H1 (cell line): ENCODE measurements around the gene CIB4. TPM values are rescaled to one million over a fixed set of nuclear protein-coding genes. Genes with fewer than 3 reads are reported as not detected.

ENCODE experiments used
- CTCF ChIA-PET: fragments of 300-600 bp; sonication (Branson Sonifier 250); formaldehyde crosslinking; loops from one replicate; lab custom pipeline; 2021; ENCODE audit not compliant: partially characterized antibody; lab: Charles Lee
- POLR2A ChIA-PET: fragments of 300-600 bp; sonication (Branson Sonifier 250); formaldehyde crosslinking; loops from one replicate; lab custom pipeline; 2021; ENCODE audit warnings: inconsistent platforms; ENCODE audit not compliant: partially characterized antibody; lab: Charles Lee
- DNase-seq, 2 experiments: peaks; one replicate each; pipeline versions ENCODE4 v3.0.0 to v3.0.0-alpha.2; 2010 to 2022; ENCODE audit warnings: low spot score in 2 of 2, low read depth in 1 of 2, mixed read lengths in 1 of 2
- FAIRE-seq: peaks from 2 replicates; lab custom pipeline; 2011; peaks lifted over from hg19 to GRCh38; lab: Jason Lieb, UNC
- H2AFZ ChIP-seq: 2 replicates; pipeline ENCODE4 v1.8.1; 2012; ENCODE audit warnings: low read length, inconsistent platforms
- H2AK5ac ChIP-seq: 2 replicates; pipeline ENCODE4 v1.6.1; 2013; ENCODE audit warnings: low read depth, low read length
- H2BK120ac ChIP-seq: replicated peaks from 2 replicates; pipeline ENCODE3; 2013; ENCODE audit warnings: low read depth, low read length, inconsistent platforms
- H2BK12ac ChIP-seq: 2 replicates; pipeline ENCODE4 v1.6.1; 2013; ENCODE audit warnings: low read depth, low read length
- H2BK15ac ChIP-seq: 2 replicates; pipeline ENCODE4 v1.6.1; 2013; ENCODE audit warnings: low read length
- H2BK20ac ChIP-seq: 2 replicates; pipeline ENCODE4 v1.6.1; 2013; ENCODE audit warnings: low read length
- H2BK5ac ChIP-seq: 2 replicates; pipeline ENCODE4 v1.6.1; 2013; ENCODE audit warnings: low read depth, low read length
- H3K14ac ChIP-seq: 2 replicates; pipeline ENCODE4 v1.6.1; 2013; ENCODE audit warnings: inconsistent platforms; ENCODE audit not compliant: insufficient read length
- H3K18ac ChIP-seq: 2 replicates; pipeline ENCODE4 v1.6.1; 2013; ENCODE audit warnings: low read length; ENCODE audit errors: extremely low read depth
- H3K23ac ChIP-seq: 2 replicates; pipeline ENCODE4 v1.6.1; 2013; ENCODE audit warnings: inconsistent platforms; ENCODE audit not compliant: insufficient read length
- H3K23me2 ChIP-seq: 2 replicates; pipeline ENCODE4 v1.6.1; 2013; ENCODE audit warnings: low read depth, low read length
- H3K27ac ChIP-seq: 2 replicates; pipeline ENCODE4 v1.6.1; 2011; ENCODE audit warnings: low read depth, low read length, inconsistent platforms
- H3K27me3 ChIP-seq, 4 experiments: replicated peaks in 1 of 4; 1 replicate in 1 of 4; 2 replicates in 3 of 4; pipeline versions ENCODE4 v1.6.1 to v1.8.1; 2011 to 2013; ENCODE audit warnings: low read length in 3 of 4, mild to moderate bottlenecking in 3 of 4, inconsistent platforms in 2 of 4, mixed read lengths in 2 of 4, moderate library complexity in 1 of 4; ENCODE audit not compliant: control insufficient read depth in 3 of 4, insufficient read depth in 3 of 4; ENCODE audit errors: extremely low read depth in 1 of 4
- H3K36me3 ChIP-seq, 4 experiments: 2 replicates each; pipeline versions ENCODE4 v1.6.1 to v1.8.1; 2011 to 2013; ENCODE audit warnings: mild to moderate bottlenecking in 4 of 4, low read length in 3 of 4, moderate library complexity in 2 of 4, control low read depth in 1 of 4, inconsistent platforms in 1 of 4; ENCODE audit not compliant: insufficient read depth in 4 of 4, control insufficient read depth in 2 of 4
- H3K4ac ChIP-seq: replicated peaks from 2 replicates; pipeline ENCODE3; 2013; ENCODE audit warnings: low read length, low read depth, mixed read lengths, inconsistent platforms; ENCODE audit not compliant: insufficient read length
- H3K4me1 ChIP-seq, 4 experiments: replicated peaks in 1 of 4; 1 replicate in 1 of 4; 2 replicates in 3 of 4; pipeline versions ENCODE4 v1.6.1 to v1.8.1; 2011 to 2013; ENCODE audit warnings: low read length in 3 of 4, inconsistent platforms in 2 of 4, mixed read lengths in 1 of 4; ENCODE audit not compliant: insufficient read depth in 4 of 4, control insufficient read depth in 3 of 4
- H3K4me2 ChIP-seq, 2 experiments: 2 replicates each; pipeline versions ENCODE4 v1.6.1 to v1.8.1; 2011 to 2013; ENCODE audit warnings: low read depth in 2 of 2, low read length in 2 of 2, control low read depth in 1 of 2, inconsistent platforms in 1 of 2, mild to moderate bottlenecking in 1 of 2; ENCODE audit not compliant: insufficient read depth in 1 of 2
- H3K4me3 ChIP-seq, 4 experiments: fragments of 200-600, 300-600 bp in 1 of 4; sonication (generic), shearing (Covaris generic), sonication (Bioruptor Twin) in 1 of 4; 2 replicates each; pipeline versions ENCODE4 v1.5.1 to v1.8.1; 2011 to 2016; ENCODE audit warnings: low read length in 4 of 4, low read depth in 3 of 4, control low read depth in 2 of 4, inconsistent platforms in 2 of 4, mild to moderate bottlenecking in 2 of 4, mixed read lengths in 1 of 4, moderate library complexity in 1 of 4; ENCODE audit not compliant: insufficient read depth in 2 of 4; ENCODE audit errors: extremely low read depth in 1 of 4
- H3K56ac ChIP-seq: replicated peaks from 2 replicates; pipeline ENCODE3; 2013; ENCODE audit warnings: low read depth, mild to moderate bottlenecking, mixed read lengths, low read length, inconsistent platforms; ENCODE audit not compliant: insufficient read length
- H3K79me1 ChIP-seq: 2 replicates; pipeline ENCODE4 v1.6.1; 2013; ENCODE audit warnings: low read depth, low read length, control low read depth
- H3K79me2 ChIP-seq, 2 experiments: 2 replicates each; pipeline versions ENCODE4 v1.6.1 to v1.8.1; 2012 to 2013; ENCODE audit warnings: low read length in 2 of 2, mild to moderate bottlenecking in 2 of 2, inconsistent platforms in 1 of 2; ENCODE audit not compliant: insufficient read depth in 2 of 2, control insufficient read depth in 1 of 2
- H3K9ac ChIP-seq, 4 experiments: replicated peaks in 1 of 4; 1 replicate in 1 of 4; 2 replicates in 3 of 4; pipeline versions ENCODE4 v1.6.1 to v1.8.1; 2011 to 2013; ENCODE audit warnings: low read depth in 3 of 4, low read length in 3 of 4, control low read depth in 2 of 4, mild to moderate bottlenecking in 2 of 4, moderate library complexity in 2 of 4, inconsistent platforms in 1 of 4; ENCODE audit errors: extremely low read depth in 1 of 4
- H3K9me3 ChIP-seq, 2 experiments: 2 replicates each; pipeline versions ENCODE4 v1.6.1 to v1.8.1; 2012 to 2013; ENCODE audit warnings: mild to moderate bottlenecking in 2 of 2, moderate library complexity in 2 of 2, control low read depth in 1 of 2, inconsistent platforms in 1 of 2, low read depth in 1 of 2, low read length in 1 of 2, mixed read lengths in 1 of 2; ENCODE audit not compliant: insufficient read depth in 2 of 2
- H4K20me1 ChIP-seq, 2 experiments: replicated peaks in 1 of 2; 2 replicates each; pipeline versions ENCODE3 to v1.8.1; 2011 to 2013; ENCODE audit warnings: inconsistent platforms in 2 of 2, low read length in 2 of 2, mild to moderate bottlenecking in 1 of 2; ENCODE audit not compliant: insufficient read depth in 2 of 2, control insufficient read depth in 1 of 2
- H4K5ac ChIP-seq: 2 replicates; pipeline ENCODE4 v1.6.1; 2013; ENCODE audit warnings: low read length, low read depth, mixed read lengths, inconsistent platforms; ENCODE audit not compliant: insufficient read length
- H4K8ac ChIP-seq: 2 replicates; pipeline ENCODE4 v1.8.0; 2013; ENCODE audit warnings: mild to moderate bottlenecking, moderate library complexity, low read length, inconsistent platforms; ENCODE audit not compliant: insufficient read depth; ENCODE audit errors: extremely low read depth
- H4K91ac ChIP-seq: replicated peaks from 2 replicates; pipeline ENCODE3; 2013; ENCODE audit warnings: low read length, mixed read lengths, inconsistent platforms; ENCODE audit not compliant: insufficient read length
- BACH1 ChIP-seq: IDR thresholded peaks from 2 replicates; pipeline ENCODE4 v1.6.1; 2012; ENCODE audit warnings: low read length, improper control_type of control experiment
- CHD2 ChIP-seq: IDR thresholded peaks from 2 replicates; pipeline ENCODE4 v1.6.1; 2012; ENCODE audit warnings: low read length, improper control_type of control experiment
- JUN ChIP-seq: IDR thresholded peaks from 2 replicates; pipeline ENCODE4 v1.6.1; 2011; ENCODE audit warnings: low read depth, mild to moderate bottlenecking, improper control_type of control experiment, low read length
- SP4 ChIP-seq: IDR thresholded peaks from 2 replicates; pipeline ENCODE4 v1.6.1; 2012; ENCODE audit warnings: low read length, inconsistent platforms
- TAF1 ChIP-seq: IDR thresholded peaks from 2 replicates; pipeline ENCODE4 v1.6.1; 2011; ENCODE audit warnings: mild to moderate bottlenecking, low read depth, low read length
- WGBS, 2 experiments: shearing (Covaris generic) in 1 of 2; methylation state at CpG; one replicate each; pipeline versions ENCODE4 v1.1.6 to v1.1.7; 2013 to 2015; ENCODE audit warnings: low lambda C conversion rate in 2 of 2, mixed read lengths in 2 of 2, inconsistent platforms in 1 of 2, low coverage in 1 of 2, missing lambda C conversion rate in 1 of 2; ENCODE audit not compliant: insufficient replicate concordance in 2 of 2, insufficient coverage in 1 of 2, insufficient read length in 1 of 2; ENCODE audit errors: extremely low coverage in 1 of 2, missing lambda C conversion rate in 1 of 2; 5-methylcytosine and 5-hydroxymethylcytosine counted together
- polyA plus RNA-seq, 7 experiments: library from polyadenylated mRNA; depleted of rRNA in 3 of 7; stranded (reverse) in 5 of 7; unstranded in 2 of 7; fragments of >200 nt in 5 of 7; fragments of 200-250 nt in 2 of 7; gene quantifications; 1 replicate in 5 of 7; 2 replicates in 1 of 7; 4 replicates in 1 of 7; pipeline versions ENCODE4 v1.2.1 to v1.2.3, GENCODE V29; 2011 to 2013; ENCODE audit warnings: missing spikeins in 2 of 7, mixed read lengths in 2 of 7
- total RNA-seq: library from RNA; stranded (reverse); fragmentation: NEBNext Ultra II Directional; extraction: Animal tissue kit (Norgen Biotek cat#: 25700); gene quantifications from 2 replicates; pipeline ENCODE4 v1.2.1, GENCODE V29; 2021

Gene CIB4
- total and polyA plus RNA-seq, 2 of the 8 experiments (the other 6 are each of a cell fraction or from before 2014, with no cell fraction given): not detected

DNA sequence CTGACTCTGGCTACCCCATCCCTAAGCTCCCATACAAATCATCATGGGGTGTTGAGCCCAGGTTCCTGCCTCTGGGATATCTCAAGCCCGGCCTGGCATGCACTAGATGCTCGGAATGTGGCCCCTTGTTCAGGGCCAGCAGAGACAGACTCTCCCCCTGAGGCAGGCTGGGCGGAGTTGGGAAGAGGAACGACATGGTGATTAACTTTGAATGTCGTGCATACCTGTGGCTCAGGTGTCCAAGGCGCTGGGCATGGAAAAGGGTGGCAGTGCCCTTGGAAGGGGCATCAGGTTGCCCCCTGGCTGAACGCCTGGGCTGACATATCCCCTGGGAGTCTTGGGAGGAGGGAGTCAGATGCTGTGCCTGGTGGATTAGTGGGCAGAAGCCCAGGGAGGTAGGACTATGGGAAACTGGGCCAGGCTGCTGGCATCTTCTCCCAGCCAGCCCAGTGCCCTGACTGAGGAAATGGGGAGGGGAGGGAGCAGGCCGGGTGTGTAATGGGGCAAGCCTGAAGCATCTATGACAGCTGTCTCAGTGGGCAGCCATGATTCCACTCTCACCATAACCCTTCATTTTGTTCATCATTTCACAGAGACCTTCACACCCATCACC, 105.4 kb downstream of the CIB4 start:
- Histone ChIP-seq H3K79me2 (no peaks in the 10 kb centered on the region), H3K27me3 (no peaks in the 10 kb centered on the region), H3K4me2 (no peak overlapping the region), H2BK120ac (no peak overlapping the region), H4K8ac (peak overlapping the region; percentile 69; the same call in 1 of the 2 replicates), H3K18ac (no peak overlapping the region), H3K4me1 (peaks cover under 1 to 6% (median 4%) of the 10 kb centered on the region in 4 experiments; a peak in 5 of 7 replicates), H3K9ac (no peak overlapping the region), H2BK15ac (no peak overlapping the region), H4K5ac (no peak overlapping the region), H2BK12ac (no peak overlapping the region), H4K91ac (no peak overlapping the region), H2BK20ac (no peak overlapping the region), H3K23me2 (no peaks in the 10 kb centered on the region), H3K4me3 (no peak overlapping the region), H3K27ac (no peak overlapping the region), H3K56ac (no peak overlapping the region), H2AK5ac (no peak overlapping the region), H3K4ac (no peak overlapping the region), H3K9me3 (no peaks in the 10 kb centered on the region), H3K14ac (no peak overlapping the region), H2AFZ (no peak overlapping the region), H3K23ac (no peak overlapping the region), H3K79me1 (no peaks in the 10 kb centered on the region)
- ChIA-PET CTCF (interaction anchor here (1.1 to 4.0 kb wide), 10 partner anchors 11 to 275 kb away, joined by 3 to 23 read pairs (median 4); no protein-coding TSS in a partner anchor), POLR2A (no interaction called here)
- DNase-seq: no peak
- WGBS, 2 experiments: 86% methylated on average over 8 of the region's 8 CpGs; no CpG with 5 or more reads in 1 of the 2 experiments
- no peak for FAIRE-seq
- TF ChIP-seq TAF1 (no peak), CHD2 (no peak), SP4 (no peak), JUN (no peak), BACH1 (no peak)
- TF ChIP-seq, all 59 proteins: peak for 0
- Histone ChIP-seq H4K20me1 (no peaks in the 10 kb centered on the region), H3K36me3 (no peaks in the 10 kb centered on the region), H2BK5ac (no peak overlapping the region)
